Heart left ventricle (tissue), 16 donors: Measurements from ENCODE around the gene TDRD7. TPM values are rescaled to one million over a fixed set of nuclear protein-coding genes. Genes with fewer than 3 reads are reported as not detected.

Experiments used
- ATAC-seq, 4 donors: fragments of 200-7000 bp; cut with Tn5 transposase; one replicate each; pipeline ENCODE4 v1.9.1; 2020 to 2022; ENCODE audit warnings: moderate library complexity in 4 of 4, mild to moderate bottlenecking in 3 of 4, moderate number of reproducible peaks in 1 of 4
- DNase-seq, 5 donors: peaks; one replicate each; pipeline ENCODE4 v3.0.0-alpha.2; 2020
- H3K27ac ChIP-seq, 12 donors: fragments of 200-600 bp; sonication (generic) in 4 of 12; one replicate each; pipeline versions ENCODE4 v1.5.0 to v1.8.0; 2016 to 2022; ENCODE audit warnings: mild to moderate bottlenecking in 2 of 12
- H3K27me3 ChIP-seq, 9 donors: fragments of 200-600 bp; sonication (generic) in 2 of 9; one replicate each; pipeline versions ENCODE4 v1.5.1 to v1.8.0; 2016 to 2022; ENCODE audit warnings: mild to moderate bottlenecking in 3 of 9
- H3K36me3 ChIP-seq, 9 donors: fragments of 200-600 bp; sonication (generic) in 2 of 9; one replicate each; pipeline versions ENCODE4 v1.5.0 to v1.8.0; 2018 to 2022; ENCODE audit warnings: mild to moderate bottlenecking in 2 of 9
- H3K4me1 ChIP-seq, 12 donors: fragments of 200-600 bp; sonication (generic) in 4 of 12; one replicate each; pipeline versions ENCODE4 v1.5.0 to v1.8.0; 2016 to 2022; ENCODE audit warnings: mild to moderate bottlenecking in 3 of 12
- H3K4me3 ChIP-seq, 12 donors: fragments of 200-600 bp; sonication (generic) in 4 of 12; one replicate each; pipeline versions ENCODE4 v1.5.0 to v1.8.0; 2017 to 2022; ENCODE audit warnings: mild to moderate bottlenecking in 9 of 12, moderate library complexity in 4 of 12
- H3K9me3 ChIP-seq, 12 donors: fragments of 200-600 bp; sonication (generic) in 4 of 12; one replicate each; pipeline versions ENCODE4 v1.5.0 to v1.8.0; 2016 to 2022; ENCODE audit warnings: mild to moderate bottlenecking in 1 of 12
- CTCF ChIP-seq, 12 donors: fragments of 200-600 bp; sonication (generic) in 4 of 12; IDR thresholded peaks; one replicate each; pipeline versions ENCODE4 v1.5.0 to v1.8.0; 2018 to 2022; ENCODE audit warnings: antibody characterized with exemption in 12 of 12, mild to moderate bottlenecking in 5 of 12
- POLR2A ChIP-seq, 2 donors: fragments of 450-650 bp; IDR thresholded peaks; one replicate each; pipeline ENCODE4 v1.6.1; 2017; ENCODE audit warnings: antibody characterized with exemption in 2 of 2, mild to moderate bottlenecking in 2 of 2, moderate library complexity in 2 of 2
- WGBS, 4 donors: extraction: QIAGEN DNeasy Blood & Tissue Kit in 2 of 4; methylation state at CpG; one replicate each; pipeline versions ENCODE4 v1.1.5 to v1.1.7; 2013 to 2018; 5-methylcytosine and 5-hydroxymethylcytosine counted together
- intact Hi-C, 10 donors: fragments of 100-400 bp; cut with DNase I; formaldehyde crosslinking; loops; one replicate each; pipeline versions ENCODE4 v1.11.1 to v1.14.2; 2022
- polyA plus RNA-seq, 2 donors: library from polyadenylated mRNA; stranded (reverse); fragments of 200-250 nt; gene quantifications; one replicate each; pipeline ENCODE4 v1.2.3, GENCODE V29; 2013
- total RNA-seq, 9 donors: library from RNA; depleted of rRNA in 2 of 9; stranded (reverse); fragments of >200 nt in 2 of 9; fragmentation: NEBNext Ultra II Directional in 3 of 9; extraction: Animal tissue kit (Norgen Biotek cat#: 25700) in 3 of 9; gene quantifications; one replicate each; pipeline versions ENCODE4 v1.1.0 to v1.2.4, GENCODE V29; 2016 to 2023
- donor health status: ischemic (EF 13 %, LVEDD 7.1; RV severe dilation, severe dysfunction).
- donor health status: healthy with polysubstance abuse.
- donor health status: DM: no; HTN: yes; CAD: no.
- donor health status: DM: no; HTN: no; CAD: no.
- donor health status: ischemic (EF 25% LVEDD 6.9; RV normal size, moderate dysfunction).
- donor health status: ischemic (EF 25% LVEDD 5.7; RV mildly dilated, moderate dysfunction).
- donor health status: healthy.
- donor health status: DM: yes; HTN: yes; CAD: no.
- donor health status: ischemic (EF 35%, LVEDD 5.7; RV mildly dilated, moderate dysfunction).
- donor health status: nonischemic (EF 11% LVEDD 7.7; RV severe dilation, severe dysfunction).
- donor health status: DM: yes; HTN: yes; CAD: no.
- donor health status: PGD.
- donor health status: ischemic (EF 29% LVEDD 5.4; RV normal size, mild dysfunction).
- donor health status: nonischemic (EF 23%, LVEDD 6.1; RV moderate dilation, normal function).

The TDRD7 gene
- total and polyA plus RNA-seq, 11 donors = 3.0 to 15.3 (median 8.9) TPM

- TF ChIP-seq POLR2A (IDR thresholded peaks at IDR 0.05) (no peak), CTCF (IDR thresholded peaks at IDR 0.05) (no peak)
- ATAC-seq = no peak
- intact Hi-C loops = no loop called here
These were observed 22.6 kb upstream of the TDRD7 start for GRCh38 chr9:97389249-97389648.

GRCh38 chr9:97390791-97391406 lies 21.0 kb upstream of the TDRD7 start:
- no peak overlapping the region for H3K4me3 ChIP-seq
- H3K27me3 ChIP-seq = peaks cover 0 to 22% (median 2%) of the 10 kb centered on the region in 9 donors
- H3K27ac ChIP-seq = no peak overlapping the region
- WGBS, 4 donors = 76 to 81% (median 80%) methylated on average over 9 to 10 of the region's 10 CpGs
- TF ChIP-seq CTCF (IDR thresholded peaks at IDR 0.05) (no peak), POLR2A (IDR thresholded peaks at IDR 0.05) (no peak)
- H3K36me3 ChIP-seq = no peaks in the 10 kb centered on the region
- intact Hi-C loops = no loop called here
- H3K9me3 ChIP-seq = no peaks in the 10 kb centered on the region
- peaks cover 0 to 7% (median 4%) of the 10 kb centered on the region in 12 donors for H3K4me1 ChIP-seq
- DNase-seq (no peak), ATAC-seq (no peak)

More at GRCh38 chr9:97389249-97389648, 22.6 kb upstream of the TDRD7 start:
- H3K4me3 ChIP-seq = no peak overlapping the region
- DNase-seq = no peak
- WGBS, 4 donors = 86 to 90% (median 87%) methylated on average over 2 to 3 of the region's 3 CpGs
- H3K27me3 ChIP-seq = peaks cover 0 to 22% (median 2%) of the 10 kb centered on the region in 9 donors
- no peaks in the 10 kb centered on the region for H3K9me3 ChIP-seq
- peaks cover 0 to 7% (median 4%) of the 10 kb centered on the region in 12 donors for H3K4me1 ChIP-seq
- no peak overlapping the region for H3K27ac ChIP-seq
- H3K36me3 ChIP-seq = no peaks in the 10 kb centered on the region

- DNase-seq = no peak
- Histone ChIP-seq H3K36me3 (no peaks in the 10 kb centered on the region), H3K27ac (no peak overlapping the region), H3K27me3 (peaks cover 0 to 4% (median 0%) of the 10 kb centered on the region in 9 donors), H3K9me3 (no peaks in the 10 kb centered on the region), H3K4me3 (no peak overlapping the region), H3K4me1 (peaks cover 0 to 6% (median 0%) of the 10 kb centered on the region in 12 donors)
- no peak for TF ChIP-seq POLR2A (IDR thresholded peaks at IDR 0.05)
- no peak for TF ChIP-seq CTCF (IDR thresholded peaks at IDR 0.05)
- 68 to 77% (median 72%) methylated on average over 3 of the region's 3 CpGs for WGBS, 4 donors
- ATAC-seq = no peak
- intact Hi-C loops = loop anchor here in 2 of 10 donors (5.0 kb wide), 1 partner anchor 538 kb away; no protein-coding TSS in a partner anchor
These were observed 17.0 kb upstream of the TDRD7 start for GRCh38 chr9:97394881-97395280.

GRCh38 chr9:97395745-97396144 lies 16.2 kb upstream of the TDRD7 start:
- ATAC-seq = no peak

More at GRCh38 chr9:97395745-97396144, 16.2 kb upstream of the TDRD7 start:
- no peak for TF ChIP-seq CTCF (IDR thresholded peaks at IDR 0.05)
- TF ChIP-seq POLR2A (IDR thresholded peaks at IDR 0.05) = no peak
- Histone ChIP-seq H3K9me3 (no peaks in the 10 kb centered on the region), H3K36me3 (no peaks in the 10 kb centered on the region), H3K27ac (no peak overlapping the region), H3K4me3 (no peak overlapping the region), H3K4me1 (peaks cover 0 to 6% (median 0%) of the 10 kb centered on the region in 12 donors), H3K27me3 (peaks cover 0 to 4% (median 0%) of the 10 kb centered on the region in 9 donors)
- intact Hi-C loops = loop anchor here in 3 of 10 donors (2.0 to 5.0 kb wide), 2 partner anchors 537 to 538 kb away; no protein-coding TSS in a partner anchor
- WGBS, 4 donors = 84 to 97% (median 91%) methylated on average over 5 of the region's 5 CpGs
- DNase-seq = no peak
